ENCODE results near the gene STT3B. TPM values are rescaled to one million over a fixed set of nuclear protein-coding genes. Genes with fewer than 3 reads are reported as not detected.
"Not testable (repeated sequence)": the region's sequence is repeated elsewhere in the genome, so short reads cannot be mapped to it uniquely, and the experiment has no call there.

STT3B gene
- polyA plus RNA-seq, 4 donors: 183 to 209 (median 196) TPM

GRCh38 chr3:31581660-31582059 lies 48.9 kb downstream of the STT3B start:
- DNase-seq (ENCODE audit: low read depth in 4 of 4, low spot score in 3 of 4): no peak

- no peak for DNase-seq (ENCODE audit: low read depth in 4 of 4, low spot score in 3 of 4)
These were observed 56.5 kb downstream of the STT3B start for GRCh38 chr3:31589228-31589627.

- no peak for DNase-seq (ENCODE audit: low read depth in 4 of 4, low spot score in 3 of 4)
These were observed 57.9 kb downstream of the STT3B start for GRCh38 chr3:31590650-31591049.

GRCh38 chr3:31592764-31593163 lies 60.0 kb downstream of the STT3B start:
- no peak for DNase-seq (ENCODE audit: low read depth in 4 of 4, low spot score in 3 of 4)

- no peak for DNase-seq (ENCODE audit: low read depth in 4 of 4, low spot score in 3 of 4)
These were observed 63.5 kb downstream of the STT3B start for GRCh38 chr3:31596176-31596575.

- no peak for DNase-seq (ENCODE audit: low read depth in 4 of 4, low spot score in 3 of 4)
These were observed 67.7 kb downstream of the STT3B start for GRCh38 chr3:31600431-31600830.

GRCh38 chr3:31605333-31605732 lies 72.6 kb downstream of the STT3B start:
- DNase-seq (ENCODE audit: low read depth in 4 of 4, low spot score in 3 of 4): not testable (repeated sequence)

- no peak for DNase-seq (ENCODE audit: low read depth in 4 of 4, low spot score in 3 of 4)
These were observed 73.7 kb downstream of the STT3B start for GRCh38 chr3:31606453-31606852.

GRCh38 chr3:31610700-31611275 lies 78.1 kb downstream of the STT3B start:
- no peak for DNase-seq (ENCODE audit: low read depth in 4 of 4, low spot score in 3 of 4)

- DNase-seq (ENCODE audit: low read depth in 4 of 4, low spot score in 3 of 4): no peak
These were observed 80.5 kb downstream of the STT3B start for GRCh38 chr3:31613177-31613576.

GRCh38 chr3:31613654-31614053 lies 80.9 kb downstream of the STT3B start:
- no peak for DNase-seq (ENCODE audit: low read depth in 4 of 4, low spot score in 3 of 4)

- no peak for DNase-seq (ENCODE audit: low read depth in 4 of 4, low spot score in 3 of 4)
These were observed 81.6 kb downstream of the STT3B start for GRCh38 chr3:31614162-31614921.

GRCh38 chr3:31615071-31615875 lies 82.5 kb downstream of the STT3B start:
- DNase-seq (ENCODE audit: low read depth in 4 of 4, low spot score in 3 of 4): no peak

- no peak for DNase-seq (ENCODE audit: low read depth in 4 of 4, low spot score in 3 of 4)
These were observed 84.0 kb downstream of the STT3B start for GRCh38 chr3:31616711-31617110.

- DNase-seq (ENCODE audit: low read depth in 4 of 4, low spot score in 3 of 4): no peak
These were observed 87.9 kb downstream of the STT3B start for GRCh38 chr3:31620656-31621055.

- DNase-seq (ENCODE audit: low read depth in 4 of 4, low spot score in 3 of 4): no peak
These were observed 88.6 kb downstream of the STT3B start for GRCh38 chr3:31621314-31621713.

- no peak for DNase-seq (ENCODE audit: low read depth in 4 of 4, low spot score in 3 of 4)
These were observed 90.0 kb downstream of the STT3B start for GRCh38 chr3:31622636-31623288.

- no peak for DNase-seq (ENCODE audit: low read depth in 4 of 4, low spot score in 3 of 4)
These were observed 91.5 kb downstream of the STT3B start for GRCh38 chr3:31624083-31624709.

GRCh38 chr3:31625358-31625757 lies 92.6 kb downstream of the STT3B start:
- no peak for DNase-seq (ENCODE audit: low read depth in 4 of 4, low spot score in 3 of 4)

- DNase-seq (ENCODE audit: low read depth in 4 of 4, low spot score in 3 of 4): no peak
These were observed 96.3 kb downstream of the STT3B start for GRCh38 chr3:31629054-31629453.

GRCh38 chr3:31634476-31634875 lies 101.8 kb downstream of the STT3B start:
- no peak for DNase-seq (ENCODE audit: low read depth in 4 of 4, low spot score in 3 of 4)
